ENCODE data around the gene SPX.

Gene SPX, protein sequence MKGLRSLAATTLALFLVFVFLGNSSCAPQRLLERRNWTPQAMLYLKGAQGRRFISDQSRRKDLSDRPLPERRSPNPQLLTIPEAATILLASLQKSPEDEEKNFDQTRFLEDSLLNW

DNA sequence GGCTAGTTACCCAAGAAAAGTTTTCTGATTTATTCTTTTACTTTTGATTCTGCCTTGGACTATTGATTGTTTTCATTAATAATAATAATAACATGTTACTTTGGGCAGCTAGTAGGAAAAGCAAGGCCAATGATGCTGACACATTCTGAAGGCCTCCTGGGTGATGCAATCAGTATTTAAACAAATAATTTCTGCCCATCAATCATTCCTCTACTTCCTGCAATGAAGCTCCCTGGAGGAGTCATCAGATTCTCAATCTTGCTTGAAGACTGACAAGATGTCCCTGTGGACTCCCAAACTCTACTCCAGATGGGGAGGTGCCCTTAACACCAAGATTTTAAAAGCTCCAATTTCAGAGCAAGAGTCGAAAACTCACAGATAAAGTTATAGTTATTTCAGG lies at the start of gene SPX:
SPX (plus strand) TSS at position 244 of the 400 bp plus-strand sequence. CDS start 177 bp downstream, outside the sequence.
- peak in 1 of 3 experiments; percentile 21 for DNase-seq

DNA sequence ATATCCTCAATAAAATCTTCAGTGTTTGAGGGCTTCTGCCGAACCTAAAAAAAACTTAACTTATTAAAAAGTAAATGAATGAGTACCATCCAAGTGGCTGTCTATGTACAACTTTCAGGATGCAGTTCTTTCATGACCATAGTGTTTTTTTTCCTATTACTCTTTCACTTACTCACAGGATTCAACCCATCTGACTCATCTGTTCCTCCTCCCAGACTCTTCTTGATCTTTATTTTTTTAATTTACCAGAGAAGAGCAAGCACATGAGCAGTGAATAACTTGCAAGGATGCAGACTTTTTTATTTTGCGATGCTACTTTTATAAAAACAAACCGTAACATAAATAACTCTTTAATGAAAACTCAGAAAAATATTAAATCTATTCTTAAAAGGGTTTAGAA lies 49.1 kb upstream of the SPX start:
- DNase-seq: no peak

DNA sequence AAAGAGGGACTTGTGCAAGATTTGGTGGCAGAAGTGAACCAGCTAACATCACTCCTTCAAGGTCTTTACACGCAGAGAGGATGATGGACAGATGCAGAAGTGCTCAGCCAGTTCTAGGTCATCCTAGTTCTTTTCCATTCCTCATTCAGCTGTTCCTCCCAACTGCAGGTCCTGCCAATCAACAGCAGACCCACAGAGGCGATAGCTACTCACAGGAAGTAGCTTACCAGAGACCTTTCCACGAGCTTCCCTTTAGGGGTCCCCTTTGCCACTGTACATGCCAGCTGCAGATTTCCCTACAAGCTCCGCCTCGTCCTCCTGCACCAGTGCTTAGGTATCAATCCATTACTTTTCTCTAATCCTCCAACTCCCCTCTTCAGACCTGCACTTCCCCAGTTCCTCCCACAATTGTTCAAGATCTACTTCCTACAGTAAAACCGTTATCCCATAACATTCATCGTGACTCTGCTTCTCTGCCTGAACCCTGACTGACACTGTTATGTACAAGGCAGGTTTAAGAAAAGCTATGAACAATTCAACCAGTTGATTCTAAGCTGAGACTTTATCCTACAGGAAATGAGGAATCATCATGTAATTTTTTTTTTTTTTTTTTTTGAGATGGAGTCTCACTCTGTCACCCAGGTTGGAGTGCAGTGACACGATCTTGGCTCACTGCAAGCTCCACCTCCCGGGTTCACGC lies 47.2 kb upstream of the SPX start:
- no peak for DNase-seq

DNA sequence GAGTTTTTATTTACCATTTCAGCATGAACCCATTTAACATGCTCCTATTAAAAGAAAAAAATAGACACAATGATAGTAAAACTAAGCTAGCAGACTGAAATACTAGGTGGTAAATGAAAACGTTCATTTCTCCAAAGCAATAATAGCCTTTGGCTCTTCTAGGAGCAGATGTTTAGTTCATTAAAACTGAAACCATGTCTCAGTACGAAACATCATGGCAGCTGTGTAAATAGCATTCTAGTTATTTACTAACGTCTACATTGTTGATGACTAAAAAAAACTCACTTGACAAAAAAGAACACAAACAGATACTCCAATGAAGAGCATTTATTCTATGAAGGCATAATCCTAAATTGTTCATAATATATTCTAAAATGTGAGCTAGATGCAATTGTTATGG lies 42.6 kb upstream of the SPX start:
- DNase-seq: peak; percentile 21 to 93 (median 70)

DNA sequence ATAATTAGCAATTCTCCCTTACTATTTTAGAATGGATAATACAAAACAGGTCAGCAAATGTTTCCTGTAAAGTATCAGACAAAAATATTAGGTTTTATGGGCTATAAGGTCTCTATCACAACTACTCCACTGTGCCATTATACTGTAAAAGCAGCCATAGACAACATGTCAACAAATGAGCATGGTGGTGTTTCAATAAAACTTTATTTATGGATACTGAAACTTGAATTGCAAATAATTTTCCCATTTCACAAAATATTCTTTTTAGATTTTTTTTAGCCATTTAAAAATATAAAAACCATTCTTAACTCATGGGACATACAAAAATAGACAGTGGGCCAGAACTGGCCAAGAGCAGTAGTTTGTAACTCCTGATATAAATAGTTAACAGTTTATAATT lies 40.1 kb upstream of the SPX start:
- no peak for DNase-seq

DNA sequence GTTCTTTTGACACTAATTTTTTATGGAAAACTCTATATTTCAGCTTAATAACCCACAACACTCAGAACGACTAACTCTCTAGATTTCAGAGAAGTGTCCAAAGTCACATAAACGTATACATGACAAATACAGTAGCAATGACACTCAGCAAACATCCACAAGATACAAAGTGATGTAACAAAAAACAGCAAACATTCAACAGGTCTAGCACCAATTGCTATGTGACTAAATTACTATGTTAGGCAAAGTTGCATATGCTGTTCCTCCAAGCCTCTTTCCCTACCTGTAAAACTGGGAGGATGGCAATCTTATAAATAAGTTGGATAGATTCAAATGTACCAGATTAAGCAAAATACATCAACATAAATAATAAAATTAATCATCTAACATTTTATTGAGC lies 26.3 kb upstream of the SPX start:
- no peak for DNase-seq

DNA sequence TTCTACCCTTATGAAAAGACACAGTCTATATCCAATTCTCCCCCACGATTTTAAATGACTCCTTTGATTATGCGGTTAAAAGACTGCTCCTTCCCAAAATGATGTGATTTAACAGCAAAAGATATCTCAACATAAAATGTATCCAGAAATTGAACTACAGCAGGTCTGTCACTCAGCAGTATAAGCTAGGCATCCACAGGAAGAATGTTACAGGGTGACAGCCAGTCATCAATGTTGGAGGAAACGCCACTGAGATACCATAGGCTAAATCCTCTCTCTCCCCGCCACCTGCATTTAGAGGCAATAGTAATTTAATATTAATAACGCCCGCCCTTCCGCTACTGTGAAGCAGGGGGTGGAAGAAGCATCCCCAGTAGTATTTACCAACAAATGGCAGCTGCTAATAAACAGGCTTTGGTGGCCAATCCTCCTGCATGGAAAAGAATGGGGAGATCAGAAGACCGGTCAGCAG lies 25.3 kb upstream of the SPX start:
- no peak for DNase-seq

DNA sequence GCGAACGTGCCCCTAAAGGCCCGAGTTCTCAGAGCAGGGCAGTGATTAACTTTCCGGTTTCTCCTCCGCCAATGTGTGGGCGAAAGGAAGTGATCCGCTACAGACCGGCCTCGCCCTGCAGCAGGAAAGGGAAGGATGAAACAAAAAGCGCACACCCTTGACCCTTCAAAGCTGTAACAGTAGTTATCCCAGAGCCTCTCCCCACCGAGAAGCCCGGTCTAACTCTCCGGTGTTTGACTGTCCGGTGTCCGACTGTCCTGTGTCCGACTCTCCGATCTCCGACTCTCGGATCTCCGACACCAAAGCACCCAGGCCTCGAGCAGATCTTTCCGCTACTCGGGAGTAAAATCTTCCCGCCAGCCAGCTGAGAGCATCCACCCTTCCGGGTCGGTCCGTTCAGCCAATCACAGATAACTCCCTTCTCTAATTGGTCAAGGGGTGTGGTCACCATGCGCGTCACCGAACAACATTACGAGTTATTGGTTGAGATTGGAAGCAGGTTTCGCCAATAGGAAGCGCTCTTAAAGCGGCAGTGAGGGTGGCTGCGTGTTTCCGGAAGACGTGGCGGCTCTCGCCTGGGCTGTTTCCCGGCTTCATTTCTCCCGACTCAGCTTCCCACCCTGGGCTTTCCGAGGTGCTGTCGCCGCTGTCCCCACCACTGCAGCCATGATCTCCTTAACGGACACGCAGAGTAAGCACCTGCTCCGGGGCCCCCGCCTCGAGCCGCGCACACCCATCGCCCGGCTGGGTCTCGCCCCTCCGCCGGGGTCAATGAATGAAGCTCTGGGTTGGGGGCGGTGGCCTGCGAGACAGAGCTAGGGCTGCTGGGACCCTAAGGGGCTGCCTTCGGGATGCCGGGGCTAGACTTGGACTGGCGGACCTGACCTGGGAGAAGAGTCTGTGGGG lies 24.6 kb upstream of the SPX start, which contains the start of the genes GOLT1B and RECQL:
GOLT1B (plus strand) TSS at position 532 of the 906 bp plus-strand sequence; CDS start at position 667, 135 bp downstream.
RECQL (minus strand) TSS at position 378 of the 906 bp plus-strand sequence. CDS start 2,065 bp downstream, outside the sequence.
- DNase-seq: peak; percentile 98 to 100 (median 99)

DNA sequence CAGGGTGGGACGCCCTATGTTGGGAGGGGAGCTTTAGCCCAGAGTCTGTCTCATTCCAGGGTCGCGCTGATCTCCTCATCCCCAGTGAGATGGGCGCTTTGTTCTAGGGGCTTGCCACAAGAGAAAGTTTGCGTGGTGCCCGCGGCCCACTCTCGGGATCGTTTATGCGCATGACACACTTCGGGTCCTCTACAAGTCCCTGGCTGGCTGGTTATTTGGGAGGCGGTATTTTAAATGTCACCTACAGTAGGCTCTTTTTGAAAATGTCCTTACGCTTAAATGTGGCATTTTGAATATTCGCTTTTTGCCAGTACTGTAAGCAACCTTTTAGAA lies 24.0 kb upstream of the SPX start:
- DNase-seq: peak; percentile 8 to 81 (median 68)

DNA sequence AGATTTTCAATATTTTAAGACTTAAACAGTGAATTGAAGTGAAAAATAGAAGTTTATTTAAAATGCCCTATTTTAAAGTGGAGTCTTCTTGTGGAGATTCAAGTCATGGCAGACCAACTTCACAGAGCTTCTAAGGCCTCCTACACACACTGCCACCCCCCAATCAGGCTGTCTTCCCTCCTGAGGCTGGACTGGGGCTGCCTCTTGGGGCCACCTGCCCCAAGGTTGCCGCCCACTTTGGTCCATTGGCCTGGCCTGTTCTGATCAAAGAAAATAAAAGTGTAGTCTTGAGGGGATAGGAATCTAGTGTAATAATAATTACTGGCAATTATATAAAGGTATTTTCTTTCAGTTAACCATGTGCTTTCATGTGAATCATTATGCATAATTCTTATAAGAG lies 23.2 kb upstream of the SPX start:
- no peak for DNase-seq

DNA sequence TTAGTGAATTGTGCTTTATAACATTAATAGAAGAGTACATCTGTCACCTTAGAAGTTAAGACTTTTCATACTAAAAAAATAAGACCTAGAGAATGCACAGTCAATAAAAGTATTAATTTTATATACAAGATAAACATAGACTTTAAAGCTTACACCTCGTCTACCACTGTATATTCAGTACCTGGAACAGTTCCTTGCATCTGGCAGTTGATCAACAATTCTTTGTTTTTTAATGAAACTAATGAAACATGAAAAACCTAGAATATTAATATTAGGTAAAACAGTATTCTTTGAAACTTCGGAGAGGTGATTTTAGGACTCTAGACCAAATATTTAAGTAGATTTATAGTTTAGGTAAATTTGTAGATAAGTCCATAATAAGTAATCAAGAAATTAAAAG lies 20.2 kb upstream of the SPX start:
- DNase-seq: no peak

DNA sequence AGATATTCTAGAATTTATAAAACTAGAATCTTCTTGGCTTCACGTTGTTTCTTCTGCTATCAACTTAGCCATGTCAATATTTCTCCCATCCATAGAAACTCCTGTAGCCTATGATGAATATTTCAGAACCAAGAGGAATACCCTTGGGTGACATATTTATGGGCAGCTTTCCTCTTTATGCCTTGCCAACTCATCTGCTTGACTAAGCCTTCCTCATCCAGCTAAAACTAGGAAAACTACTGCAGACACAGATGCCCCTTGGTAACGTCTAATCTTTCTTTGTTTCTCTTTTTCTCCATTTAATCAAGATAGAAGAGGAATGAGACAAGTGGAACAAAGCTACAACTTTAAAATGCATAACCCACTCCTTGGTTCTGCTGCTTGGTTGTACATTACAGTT lies 18.2 kb upstream of the SPX start:
- DNase-seq: no peak

DNA sequence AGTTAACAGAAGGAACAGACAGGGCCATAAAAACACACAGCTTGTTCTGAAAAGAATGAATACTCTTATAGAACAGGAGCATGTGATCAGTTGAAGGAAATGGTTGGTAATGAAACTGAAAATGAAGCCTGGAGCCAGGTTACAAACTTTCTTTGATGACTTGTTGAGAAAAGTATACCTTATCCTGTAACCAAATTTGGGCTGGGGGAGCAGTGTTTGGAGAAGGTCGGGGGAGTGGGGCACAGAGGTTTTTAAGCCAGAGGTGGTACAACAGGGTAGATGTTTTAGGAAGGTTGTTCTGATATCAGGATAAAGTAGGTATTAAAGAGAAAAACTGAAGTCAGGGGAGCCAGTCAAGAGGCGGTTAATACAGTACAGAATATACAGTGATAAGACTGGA lies 16.3 kb upstream of the SPX start:
- no peak for DNase-seq

DNA sequence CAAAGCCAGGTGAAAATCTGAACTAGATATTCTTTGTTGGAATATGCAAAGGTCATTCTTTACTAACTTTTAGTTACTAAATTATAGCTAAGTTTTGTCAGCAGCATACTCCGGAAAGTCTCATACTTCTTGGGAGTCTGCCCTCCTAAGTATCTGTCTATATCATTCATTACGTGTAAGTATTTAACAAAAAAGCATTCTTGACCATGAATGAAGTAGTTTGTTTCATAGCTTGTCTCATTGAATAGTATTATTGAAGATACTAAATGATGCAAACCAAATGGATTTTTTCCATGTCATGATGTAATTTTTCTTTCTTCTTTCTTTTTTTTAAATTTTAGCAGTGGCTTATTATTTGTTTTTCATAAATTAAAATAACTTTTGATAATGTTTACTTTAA lies 9.8 kb upstream of the SPX start:
- DNase-seq: no peak

DNA sequence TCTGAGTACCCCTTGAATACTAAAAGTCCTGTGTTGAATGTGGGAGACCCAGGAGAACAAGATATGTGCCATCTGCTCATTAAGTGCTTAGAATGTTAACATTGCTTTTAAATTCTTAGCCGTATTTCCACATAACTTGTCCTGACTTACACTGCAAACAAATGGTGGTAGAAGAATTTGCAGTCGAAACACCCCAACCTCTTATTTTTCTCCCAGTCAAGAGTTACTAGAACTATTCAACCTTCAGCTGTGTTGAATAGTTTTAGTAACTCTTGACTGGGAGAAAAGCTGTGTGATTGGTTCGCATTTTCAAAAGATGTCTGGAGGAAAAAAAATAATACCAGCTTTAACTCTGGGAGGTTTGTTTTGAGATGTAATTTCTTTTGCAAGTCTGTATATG lies 7.6 kb upstream of the SPX start:
- DNase-seq: no peak

DNA sequence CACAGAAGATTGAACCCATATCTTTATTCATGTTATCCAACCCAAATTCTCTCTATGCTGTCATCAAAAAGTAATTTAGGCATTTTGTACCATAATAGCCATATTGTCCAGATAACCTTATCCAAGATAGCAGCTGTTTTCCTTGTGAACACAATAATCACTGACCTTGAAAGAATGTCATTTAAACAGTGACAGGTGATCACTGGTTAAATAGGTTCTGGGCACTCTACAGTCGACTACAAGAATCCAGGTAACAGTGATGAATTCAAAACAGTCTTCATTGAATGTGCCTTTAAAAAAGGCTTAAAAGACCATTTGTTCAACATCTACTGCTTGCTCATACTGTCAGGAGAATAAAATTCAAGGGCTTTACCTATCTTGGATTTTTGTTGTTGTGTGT lies 4.6 kb upstream of the SPX start:
- DNase-seq: no peak

DNA sequence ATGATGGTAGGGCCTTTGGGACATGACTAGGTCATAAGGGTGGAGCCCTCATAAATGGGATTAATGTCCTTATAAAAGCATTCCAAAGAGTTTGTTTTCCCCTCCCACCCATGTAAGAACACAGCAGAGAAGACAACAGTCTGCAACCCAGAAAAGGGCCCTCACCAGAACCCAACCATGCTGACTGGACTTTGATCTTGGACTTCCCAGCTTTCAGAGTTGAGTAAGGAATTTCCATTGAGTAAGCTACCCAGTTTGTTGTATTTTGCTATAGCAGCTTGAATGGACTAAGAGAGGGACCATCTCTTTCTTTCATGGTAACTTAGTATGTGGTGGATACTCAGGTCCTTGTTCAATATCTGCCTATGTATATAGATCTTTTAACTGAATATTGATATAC lies 2.9 kb upstream of the SPX start:
- no peak for DNase-seq

DNA sequence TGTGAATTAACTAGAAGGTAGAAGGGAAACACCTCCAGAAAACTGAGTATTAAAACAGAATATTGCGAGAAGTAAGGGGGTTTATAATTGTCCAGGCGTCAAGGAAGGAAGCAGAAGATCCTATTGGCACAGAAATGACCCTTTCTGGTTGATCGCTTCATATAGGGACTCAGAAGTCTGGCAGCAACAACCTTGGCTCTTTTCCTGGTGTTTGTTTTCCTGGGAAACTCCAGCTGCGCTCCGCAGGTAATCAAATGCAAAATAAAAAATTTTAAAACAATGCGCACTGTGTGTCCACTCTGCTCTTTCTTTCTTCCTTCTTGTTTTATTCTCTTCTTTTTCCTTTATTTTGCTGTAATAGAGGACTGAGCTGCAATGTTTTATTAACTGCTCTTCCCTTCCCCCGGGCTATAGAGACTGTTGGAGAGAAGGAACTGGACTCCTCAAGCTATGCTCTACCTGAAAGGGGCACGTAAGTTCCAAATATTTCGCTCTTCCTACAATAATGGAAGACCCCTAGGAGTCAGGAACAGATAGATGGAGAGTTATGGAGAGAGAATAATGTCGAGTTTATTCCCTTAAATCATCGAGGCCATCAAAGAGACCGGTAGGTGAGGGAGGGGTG lies 737 bp downstream of the SPX start:
- DNase-seq: peak in 2 of 3 experiments; percentile 68 to 71

DNA sequence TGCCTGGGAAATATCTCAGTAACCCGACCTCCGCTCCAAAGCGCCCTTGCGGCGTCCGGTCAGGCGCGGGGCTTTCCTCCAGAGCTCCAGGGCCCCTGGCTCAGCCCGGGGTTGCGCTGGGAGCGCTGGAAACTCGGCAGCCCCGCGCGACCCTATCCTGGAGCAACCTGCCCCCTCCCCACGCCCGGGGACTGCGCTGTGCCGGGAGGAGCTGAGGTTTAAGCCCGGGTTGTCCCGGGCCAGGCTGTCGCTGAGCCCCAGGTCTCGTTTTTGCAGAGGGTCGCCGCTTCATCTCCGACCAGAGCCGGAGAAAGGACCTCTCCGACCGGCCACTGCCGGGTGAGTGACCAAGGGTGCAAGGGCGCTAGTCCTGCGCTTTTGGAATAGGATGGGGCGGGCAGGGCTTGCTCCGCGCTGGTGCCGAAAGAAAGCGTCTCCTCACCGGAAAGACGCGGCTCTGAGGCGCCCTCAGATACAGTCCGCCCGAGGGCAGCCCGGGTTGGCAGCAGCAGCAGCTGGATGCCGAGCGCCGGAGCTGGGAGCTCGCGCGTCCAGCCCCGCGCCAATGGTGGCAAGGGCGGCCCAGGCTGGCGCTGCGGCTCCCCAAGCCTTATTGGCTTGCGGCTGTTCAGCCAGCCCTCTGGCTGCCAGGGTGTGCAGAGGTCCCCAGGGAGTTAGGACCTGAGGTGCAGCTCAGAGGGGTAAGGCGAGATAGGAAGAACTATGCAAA lies 1.5 kb downstream of the SPX start:
- DNase-seq: peak; percentile 50 to 90 (median 88)

DNA sequence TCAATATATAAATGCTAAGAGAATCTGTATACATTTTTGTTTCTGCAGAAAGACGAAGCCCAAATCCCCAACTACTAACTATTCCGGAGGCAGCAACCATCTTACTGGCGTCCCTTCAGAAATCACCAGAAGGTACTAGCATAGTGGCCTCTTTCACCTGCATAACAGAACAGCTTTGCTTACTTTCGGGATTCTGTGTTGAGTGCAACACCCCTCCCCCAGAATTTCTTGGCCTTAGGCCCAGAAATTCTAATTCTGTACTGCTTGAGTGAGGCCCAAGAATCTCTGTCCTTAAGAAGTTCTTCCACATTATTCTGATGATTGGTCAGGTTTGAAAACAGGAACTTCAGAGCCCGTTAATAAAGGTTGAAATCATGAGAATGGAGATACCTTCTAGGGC lies 2.9 kb downstream of the SPX start:
- no peak for DNase-seq

DNA sequence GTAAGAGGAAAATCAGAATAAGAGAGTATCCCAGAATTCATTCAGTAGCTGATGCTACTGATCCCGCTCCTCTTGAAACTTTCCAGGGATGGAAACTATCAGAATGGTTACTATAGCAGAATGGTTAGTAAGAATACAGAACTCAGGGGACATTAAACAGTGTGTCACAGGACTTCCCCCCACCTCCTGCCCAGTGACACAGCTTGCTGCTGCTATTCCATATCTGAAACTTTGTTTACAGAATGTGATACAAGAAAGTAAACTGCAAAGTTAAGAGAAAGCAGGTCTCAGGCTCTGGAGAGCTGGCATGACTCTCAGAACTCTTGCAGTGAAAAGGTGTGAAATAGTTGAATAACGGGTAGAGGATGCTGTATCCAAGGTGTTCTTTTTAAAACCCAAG lies 3.4 kb downstream of the SPX start:
- no peak for DNase-seq

DNA sequence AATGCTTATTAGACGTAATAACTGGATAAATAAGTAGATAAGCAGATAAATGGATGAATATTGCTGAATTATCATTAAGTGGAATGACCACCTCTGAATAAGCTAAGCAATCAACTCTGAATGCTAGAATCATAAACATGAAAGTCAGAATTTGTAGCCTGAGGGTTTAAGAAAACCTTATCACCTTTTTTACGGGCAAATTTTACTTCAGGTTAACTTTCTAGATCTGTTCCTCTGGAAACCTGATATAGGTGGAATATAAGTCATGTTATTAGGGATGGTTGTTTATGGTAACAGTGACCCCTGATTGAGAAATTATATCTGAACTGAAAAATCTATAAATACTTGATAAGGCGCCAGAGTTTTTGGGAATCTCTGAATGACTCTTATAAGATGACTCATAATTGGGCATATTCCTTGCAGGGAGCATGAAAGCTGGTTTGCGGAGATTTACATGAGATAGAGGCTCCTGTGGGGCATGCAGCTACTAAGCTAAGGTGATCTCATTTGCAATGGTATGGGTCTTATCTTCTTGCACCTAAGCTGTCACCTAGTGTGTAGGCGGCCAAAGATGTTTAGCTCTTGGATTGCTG lies 12.1 kb downstream of the SPX start:
- DNase-seq: no peak
